ENCODE results near the gene TMEM53. TPM values are rescaled to one million over a fixed set of nuclear protein-coding genes. Genes with fewer than 3 reads are reported as not detected.

TMEM53 gene
- total RNA-seq, 5 donors from 2014 or later (not counting 1 experiment from before 2014, with no cell fraction given), result 1.1 to 2.8 (median 2.2) TPM

DNA sequence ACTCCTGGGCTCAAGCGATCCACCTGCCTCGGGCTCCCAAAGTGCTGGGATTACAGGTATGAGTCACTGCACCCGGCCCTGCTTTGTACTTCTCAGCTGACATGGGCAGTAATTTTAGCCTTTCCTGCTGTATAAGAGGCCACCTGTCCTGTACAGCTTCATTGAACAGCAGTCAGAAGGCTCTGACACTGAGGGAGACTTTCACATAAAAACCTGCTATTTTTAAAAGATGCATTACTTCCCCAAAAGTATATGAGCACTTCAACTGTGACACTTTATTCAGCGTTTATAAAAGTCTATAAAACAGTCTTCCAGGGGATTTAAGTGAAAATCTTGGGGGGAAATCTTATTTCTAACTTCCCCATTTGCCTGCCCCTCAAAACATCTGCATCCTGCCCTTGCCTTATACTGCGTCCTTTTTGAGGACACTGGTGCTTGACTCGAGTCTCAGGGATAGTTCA is 39.1 kb upstream of the TMEM53 start:
- Histone ChIP-seq H3K27me3 (replicated peaks in 1 of 2; ENCODE audit: control insufficient read depth in 2 of 2, extremely low read depth in 1 of 2, insufficient read depth in 2 of 2, low read length in 1 of 2) (peaks cover 0 to 2% of the 10 kb centered on the region in 2 experiments), H3K9me3 (no peaks in the 10 kb centered on the region), H3K36me3 (ENCODE audit: control insufficient read depth in 2 of 2, extremely low read depth in 1 of 2, insufficient read depth in 1 of 2, low read length in 1 of 2) (no peaks in the 10 kb centered on the region), H3K4me3 (ENCODE audit: control insufficient read depth in 1 of 2, extremely low read depth in 1 of 2, low read length in 1 of 2) (no peak overlapping the region), H3K27ac (ENCODE audit: low read length) (no peak overlapping the region), H3K4me1 (ENCODE audit: control insufficient read depth in 1 of 2, extremely low read depth in 1 of 2, insufficient read depth in 2 of 2, low read length in 2 of 2) (peaks cover 12 to 28% of the 10 kb centered on the region in 2 experiments)
- DNase-seq (no peak), ATAC-seq (replicated peaks in 1 of 4) (no peak)
- H3K4me1 Mint-ChIP-seq, result peaks cover 34 to 39% (median 36%) of the 10 kb centered on the region in 3 donors
- WGBS (ENCODE audit: insufficient coverage), result 58% methylated on average over 3 of the region's 6 CpGs
- H3K9me3 Mint-ChIP-seq, result no peaks in the 10 kb centered on the region
- peak overlapping the region in 1 of 2 donors; percentile 23 for H3K27ac Mint-ChIP-seq
- POLR2A ChIA-PET, result no interaction called here
- H3K36me3 Mint-ChIP-seq, result no peaks in the 10 kb centered on the region
- H3K4me3 Mint-ChIP-seq, result no peak overlapping the region
- H3K27me3 Mint-ChIP-seq, result peaks cover 0 to 3% of the 10 kb centered on the region in 2 donors
- CTCF ChIA-PET, result interaction anchor here in 1 of 2 donors (0.6 kb wide), 1 partner anchor 62 kb away, joined by 5 read pairs; no protein-coding TSS in a partner anchor

DNA sequence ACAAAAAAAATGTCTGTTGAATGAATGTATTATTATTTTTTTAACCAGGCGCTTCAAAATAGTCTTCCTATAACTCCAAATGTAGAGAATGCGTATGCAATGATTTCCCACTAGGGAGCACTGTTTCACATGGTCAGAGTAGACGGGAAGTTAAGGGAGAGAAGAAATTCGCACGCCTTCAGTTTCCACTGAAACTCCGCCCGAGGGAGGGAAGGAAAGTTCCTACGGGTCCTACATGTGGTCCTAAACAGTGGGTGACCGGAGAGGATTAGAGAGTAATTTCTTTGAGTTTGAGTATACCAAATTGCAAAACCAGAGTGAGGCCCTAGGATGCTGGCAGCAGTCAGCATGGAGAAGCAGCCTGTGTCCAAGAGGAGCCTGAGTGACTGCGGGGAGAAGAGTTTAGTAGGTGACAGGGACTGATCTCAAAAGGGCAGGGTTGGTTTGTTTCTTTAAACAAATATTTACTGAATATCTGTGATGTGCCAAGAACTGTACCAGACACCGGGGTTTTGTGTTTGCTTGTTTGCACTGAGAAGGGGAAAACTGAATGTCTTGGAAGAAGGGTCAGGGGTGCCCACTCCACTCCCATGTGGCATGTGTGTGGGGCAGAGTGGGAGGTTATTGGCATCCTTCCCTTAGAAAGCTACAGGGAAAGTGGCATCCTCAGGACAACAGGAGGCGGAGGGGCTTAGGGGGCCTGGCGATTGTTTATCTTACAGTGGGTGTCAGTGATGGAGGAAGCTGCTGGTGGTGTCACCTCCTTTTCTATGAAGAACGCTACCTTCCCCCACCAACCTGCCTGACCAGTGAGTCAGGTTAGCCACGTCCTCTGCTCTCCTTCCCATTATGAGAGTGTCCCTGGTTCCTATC is 33.9 kb upstream of the TMEM53 start:
- Mint-ChIP-seq H3K9me3 (no peaks in the 10 kb centered on the region), H3K36me3 (no peaks in the 10 kb centered on the region), H3K4me3 (peak overlapping the region; percentile 5 to 60 (median 58)), H3K4me1 (peaks cover 8 to 11% (median 11%) of the 10 kb centered on the region in 3 donors), H3K27ac (peak overlapping the region; percentile 2 to 51), H3K27me3 (peaks cover 0 to 3% of the 10 kb centered on the region in 2 donors)
- ATAC-seq (replicated peaks in 1 of 4) (peak; percentile 85 to 91 (median 88)), DNase-seq (peak in 5 of 35 experiments; percentile 21 to 73 (median 39))
- Histone ChIP-seq H3K9me3 (no peaks in the 10 kb centered on the region), H3K4me1 (ENCODE audit: control insufficient read depth in 1 of 2, extremely low read depth in 1 of 2, insufficient read depth in 2 of 2, low read length in 2 of 2) (peaks cover 0 to 7% of the 10 kb centered on the region in 2 experiments), H3K27ac (ENCODE audit: low read length) (no peak overlapping the region), H3K36me3 (ENCODE audit: control insufficient read depth in 2 of 2, extremely low read depth in 1 of 2, insufficient read depth in 1 of 2, low read length in 1 of 2) (no peaks in the 10 kb centered on the region), H3K27me3 (replicated peaks in 1 of 2; ENCODE audit: control insufficient read depth in 2 of 2, extremely low read depth in 1 of 2, insufficient read depth in 2 of 2, low read length in 1 of 2) (peaks cover 0 to 3% of the 10 kb centered on the region in 2 experiments), H3K4me3 (ENCODE audit: control insufficient read depth in 1 of 2, extremely low read depth in 1 of 2, low read length in 1 of 2) (peak overlapping the region in 1 of 2 donors; percentile 19)
- ChIA-PET CTCF (interaction anchor here in 1 of 2 donors (0.6 to 1.3 kb wide), 2 partner anchors 13 to 602 kb away, joined by 3 to 8 read pairs; no protein-coding TSS in a partner anchor), POLR2A (interaction anchor here in 1 of 2 donors (0.6 kb wide), 1 partner anchor 924 kb away, joined by 3 read pairs; no protein-coding TSS in a partner anchor)
- 25% methylated on average over 9 of the region's 15 CpGs for WGBS (ENCODE audit: insufficient coverage)

DNA sequence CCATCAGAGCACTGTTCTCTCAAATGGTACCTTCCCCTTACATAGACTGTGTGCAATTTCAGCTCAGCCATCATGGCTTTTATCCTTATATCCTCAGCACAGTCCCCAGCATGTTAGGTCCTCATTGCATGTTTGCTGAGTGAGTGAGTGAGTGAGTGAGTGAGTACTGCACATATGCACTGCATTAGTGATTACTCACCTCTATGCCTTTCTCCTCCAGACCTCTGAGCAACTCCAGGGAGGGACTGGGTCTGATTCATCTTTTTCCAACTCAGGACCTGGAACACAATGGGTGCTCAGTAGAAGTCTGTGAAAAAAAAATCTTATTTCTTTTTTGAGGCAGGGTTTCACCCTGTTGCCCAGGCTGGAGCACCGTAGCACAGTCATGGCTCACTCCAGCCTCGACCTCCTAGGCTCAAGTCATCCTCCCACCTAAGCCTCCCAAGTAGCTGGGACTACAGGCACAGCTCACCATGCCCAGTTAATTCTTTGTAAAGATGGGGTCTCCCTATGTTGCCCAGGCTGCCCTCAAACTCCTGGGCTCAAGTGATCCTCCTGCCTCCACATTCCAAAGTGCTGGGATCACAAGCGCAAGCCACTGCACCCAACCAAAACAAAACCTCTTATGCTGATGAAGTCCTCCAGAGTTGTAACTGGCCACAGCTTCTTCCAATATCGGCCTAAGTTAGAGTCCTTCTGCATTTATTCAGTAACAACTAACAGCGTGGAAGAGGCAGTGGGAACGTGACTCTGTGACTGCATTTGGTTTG is 33.0 kb upstream of the TMEM53 start:
- Histone ChIP-seq H3K27me3 (replicated peaks in 1 of 2; ENCODE audit: control insufficient read depth in 2 of 2, extremely low read depth in 1 of 2, insufficient read depth in 2 of 2, low read length in 1 of 2) (peaks cover 0 to 3% of the 10 kb centered on the region in 2 experiments), H3K4me3 (ENCODE audit: control insufficient read depth in 1 of 2, extremely low read depth in 1 of 2, low read length in 1 of 2) (no peak overlapping the region), H3K27ac (ENCODE audit: low read length) (no peak overlapping the region), H3K36me3 (ENCODE audit: control insufficient read depth in 2 of 2, extremely low read depth in 1 of 2, insufficient read depth in 1 of 2, low read length in 1 of 2) (no peaks in the 10 kb centered on the region), H3K9me3 (no peaks in the 10 kb centered on the region), H3K4me1 (ENCODE audit: control insufficient read depth in 1 of 2, extremely low read depth in 1 of 2, insufficient read depth in 2 of 2, low read length in 2 of 2) (peaks cover 0 to 7% of the 10 kb centered on the region in 2 experiments)
- 90% methylated on average over 3 of the region's 6 CpGs for WGBS (ENCODE audit: insufficient coverage)
- peak in 1 of 4 experiments; percentile 10 for ATAC-seq (replicated peaks in 1 of 4)
- no peaks in the 10 kb centered on the region for H3K9me3 Mint-ChIP-seq
- ChIA-PET CTCF (interaction anchor here (0.5 to 1.0 kb wide), 2 partner anchors 14 to 588 kb away, joined by 3 read pairs; no protein-coding TSS in a partner anchor), POLR2A (no interaction called here)
- H3K27me3 Mint-ChIP-seq, result peaks cover 0 to 3% of the 10 kb centered on the region in 2 donors
- H3K36me3 Mint-ChIP-seq, result no peaks in the 10 kb centered on the region
- no peak overlapping the region for H3K27ac Mint-ChIP-seq
- peaks cover 8 to 11% (median 11%) of the 10 kb centered on the region in 3 donors for H3K4me1 Mint-ChIP-seq
- H3K4me3 Mint-ChIP-seq, result peak overlapping the region in 1 of 3 donors; percentile 58
- no peak for DNase-seq

DNA sequence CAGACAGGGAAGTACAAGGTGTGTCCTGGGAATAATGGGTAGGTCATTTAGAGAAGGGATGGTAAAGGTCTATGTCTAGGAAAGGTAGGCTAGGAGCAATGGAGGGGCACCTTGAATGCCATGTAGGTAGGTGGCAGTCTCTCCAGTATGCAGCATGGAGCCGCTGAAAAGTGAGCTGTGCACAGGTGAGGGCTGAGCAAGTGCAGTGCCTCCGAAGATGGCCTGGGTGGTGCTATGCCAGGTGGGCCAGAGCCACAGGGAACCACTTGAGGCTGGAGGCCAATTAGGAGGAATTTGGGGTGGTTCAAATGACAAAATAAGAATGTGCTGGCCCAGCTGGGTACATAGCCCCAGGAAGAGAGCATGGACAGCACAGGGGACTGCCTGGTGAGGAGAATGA is 31.7 kb upstream of the TMEM53 start:
- H3K36me3 Mint-ChIP-seq, result no peaks in the 10 kb centered on the region
- CTCF ChIA-PET, result interaction anchor here in 1 of 2 donors (0.8 kb wide), 1 partner anchor 16 kb away, joined by 3 read pairs; no protein-coding TSS in a partner anchor
- Histone ChIP-seq H3K4me3 (ENCODE audit: control insufficient read depth in 1 of 2, extremely low read depth in 1 of 2, low read length in 1 of 2) (no peak overlapping the region), H3K27me3 (replicated peaks in 1 of 2; ENCODE audit: control insufficient read depth in 2 of 2, extremely low read depth in 1 of 2, insufficient read depth in 2 of 2, low read length in 1 of 2) (peaks cover 0 to 3% of the 10 kb centered on the region in 2 experiments), H3K36me3 (ENCODE audit: control insufficient read depth in 2 of 2, extremely low read depth in 1 of 2, insufficient read depth in 1 of 2, low read length in 1 of 2) (no peaks in the 10 kb centered on the region), H3K4me1 (ENCODE audit: control insufficient read depth in 1 of 2, extremely low read depth in 1 of 2, insufficient read depth in 2 of 2, low read length in 2 of 2) (peaks cover 0 to 7% of the 10 kb centered on the region in 2 experiments), H3K27ac (ENCODE audit: low read length) (no peak overlapping the region), H3K9me3 (no peaks in the 10 kb centered on the region)
- DNase-seq (no peak), ATAC-seq (replicated peaks in 1 of 4) (no peak)
- WGBS (ENCODE audit: insufficient coverage), result 81% methylated on average over 2 of the region's 2 CpGs
- H3K4me3 Mint-ChIP-seq, result no peak overlapping the region
- POLR2A ChIA-PET, result no interaction called here
- H3K9me3 Mint-ChIP-seq, result no peaks in the 10 kb centered on the region
- peaks cover 8 to 11% (median 11%) of the 10 kb centered on the region in 3 donors for H3K4me1 Mint-ChIP-seq
- no peak overlapping the region for H3K27ac Mint-ChIP-seq
- peaks cover 0 to 3% of the 10 kb centered on the region in 2 donors for H3K27me3 Mint-ChIP-seq

DNA sequence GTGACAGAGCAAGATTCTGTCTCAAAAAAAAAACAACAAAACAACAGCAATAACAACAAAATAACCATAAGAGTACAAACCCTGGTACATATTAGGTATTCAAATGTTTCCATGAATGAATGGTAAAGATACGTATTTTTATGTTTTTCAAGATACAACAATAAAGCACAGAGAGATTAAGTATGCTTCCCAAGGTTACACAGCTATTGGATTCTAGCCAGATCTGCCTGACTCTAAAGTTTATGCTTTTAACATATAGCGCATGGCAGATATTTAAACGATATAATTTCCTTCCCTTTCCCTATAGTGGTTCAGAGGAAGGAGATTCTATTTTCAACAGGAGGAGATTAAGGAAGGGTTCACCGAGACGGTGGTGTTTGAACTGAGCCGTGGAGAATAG is 31.2 kb upstream of the TMEM53 start:
- Histone ChIP-seq H3K9me3 (no peaks in the 10 kb centered on the region), H3K4me1 (ENCODE audit: control insufficient read depth in 1 of 2, extremely low read depth in 1 of 2, insufficient read depth in 2 of 2, low read length in 2 of 2) (peaks cover 0 to 7% of the 10 kb centered on the region in 2 experiments), H3K27ac (ENCODE audit: low read length) (no peak overlapping the region), H3K4me3 (ENCODE audit: control insufficient read depth in 1 of 2, extremely low read depth in 1 of 2, low read length in 1 of 2) (no peak overlapping the region), H3K27me3 (replicated peaks in 1 of 2; ENCODE audit: control insufficient read depth in 2 of 2, extremely low read depth in 1 of 2, insufficient read depth in 2 of 2, low read length in 1 of 2) (peaks cover 0 to 3% of the 10 kb centered on the region in 2 experiments), H3K36me3 (ENCODE audit: control insufficient read depth in 2 of 2, extremely low read depth in 1 of 2, insufficient read depth in 1 of 2, low read length in 1 of 2) (no peaks in the 10 kb centered on the region)
- WGBS (ENCODE audit: insufficient coverage), result 84% methylated on average over 3 of the region's 6 CpGs
- ChIA-PET CTCF (no interaction called here), POLR2A (no interaction called here)
- no peaks in the 10 kb centered on the region for H3K36me3 Mint-ChIP-seq
- H3K27me3 Mint-ChIP-seq, result peaks cover 0 to 3% of the 10 kb centered on the region in 2 donors
- ATAC-seq (replicated peaks in 1 of 4), result no peak
- H3K9me3 Mint-ChIP-seq, result no peaks in the 10 kb centered on the region
- peaks cover 8 to 11% (median 11%) of the 10 kb centered on the region in 3 donors for H3K4me1 Mint-ChIP-seq
- H3K27ac Mint-ChIP-seq, result no peak overlapping the region
- no peak overlapping the region for H3K4me3 Mint-ChIP-seq
- DNase-seq, result no peak

DNA sequence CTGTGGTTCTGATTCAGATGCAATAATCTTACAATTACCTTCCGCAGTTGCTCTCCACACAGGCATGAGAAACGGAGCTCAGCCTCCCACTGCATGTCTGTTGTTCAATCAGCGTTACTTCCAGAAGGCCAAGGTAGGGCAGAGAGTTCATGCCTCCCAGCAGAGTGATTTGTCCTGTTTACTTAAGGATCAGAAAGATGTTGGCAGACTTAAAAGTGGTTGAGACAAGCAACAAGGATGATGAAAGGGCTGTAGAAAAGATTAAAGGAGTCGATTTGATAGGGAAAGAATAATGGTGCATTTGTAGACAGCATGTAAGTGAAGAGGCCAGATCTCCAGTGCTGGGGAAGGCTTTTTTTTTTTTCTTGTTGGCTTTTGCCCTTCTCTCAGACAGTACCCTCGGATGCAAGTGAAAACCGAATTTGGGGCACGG is 26.9 kb upstream of the TMEM53 start:
- WGBS (ENCODE audit: insufficient coverage), result 71% methylated on average over 6 of the region's 7 CpGs
- Mint-ChIP-seq H3K4me1 (peaks cover 14 to 17% (median 15%) of the 10 kb centered on the region in 3 donors), H3K27ac (no peak overlapping the region), H3K27me3 (no peaks in the 10 kb centered on the region), H3K4me3 (no peak overlapping the region), H3K9me3 (no peaks in the 10 kb centered on the region), H3K36me3 (no peaks in the 10 kb centered on the region)
- peaks cover 12 to 13% of the 10 kb centered on the region in 2 experiments for H3K4me1 ChIP-seq (ENCODE audit: control insufficient read depth in 1 of 2, extremely low read depth in 1 of 2, insufficient read depth in 2 of 2, low read length in 2 of 2)
- H3K27ac ChIP-seq (ENCODE audit: low read length), result no peak overlapping the region
- DNase-seq, result no peak
- no peaks in the 10 kb centered on the region for H3K27me3 ChIP-seq (replicated peaks in 1 of 2; ENCODE audit: control insufficient read depth in 2 of 2, extremely low read depth in 1 of 2, insufficient read depth in 2 of 2, low read length in 1 of 2)
- H3K9me3 ChIP-seq, result no peaks in the 10 kb centered on the region
- ChIA-PET POLR2A (no interaction called here), CTCF (no interaction called here)
- H3K4me3 ChIP-seq (ENCODE audit: control insufficient read depth in 1 of 2, extremely low read depth in 1 of 2, low read length in 1 of 2), result no peak overlapping the region
- H3K36me3 ChIP-seq (ENCODE audit: control insufficient read depth in 2 of 2, extremely low read depth in 1 of 2, insufficient read depth in 1 of 2, low read length in 1 of 2), result no peaks in the 10 kb centered on the region
- ATAC-seq (replicated peaks in 1 of 4), result no peak

Measured in T-cell (primary cell).